ENCODE results near the gene PRKAG1.

The PRKAG1 gene

DNA sequence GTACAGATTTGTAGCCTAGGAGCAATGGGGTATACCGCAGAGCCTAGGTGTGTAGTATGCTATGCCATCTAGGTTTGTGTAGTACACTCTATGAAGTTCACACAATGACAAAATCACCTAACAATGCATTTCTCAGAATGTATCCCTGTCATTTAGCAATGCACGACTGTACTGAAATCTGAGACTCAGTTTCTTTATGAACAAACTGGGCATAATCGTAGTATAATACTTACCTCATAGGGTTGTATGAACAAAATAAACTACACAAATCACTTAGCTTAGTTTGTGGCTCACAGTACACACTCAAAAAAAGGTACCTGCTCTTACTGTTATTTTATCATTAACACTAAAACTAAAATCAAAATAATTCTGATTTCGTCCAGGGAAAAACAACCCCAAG lies 6.9 kb upstream of the PRKAG1 start:
- CTCF ChIA-PET: interaction anchor here (2.0 kb wide), 1 partner anchor 18 kb away, joined by 12 read pairs; no protein-coding TSS in a partner anchor

DNA sequence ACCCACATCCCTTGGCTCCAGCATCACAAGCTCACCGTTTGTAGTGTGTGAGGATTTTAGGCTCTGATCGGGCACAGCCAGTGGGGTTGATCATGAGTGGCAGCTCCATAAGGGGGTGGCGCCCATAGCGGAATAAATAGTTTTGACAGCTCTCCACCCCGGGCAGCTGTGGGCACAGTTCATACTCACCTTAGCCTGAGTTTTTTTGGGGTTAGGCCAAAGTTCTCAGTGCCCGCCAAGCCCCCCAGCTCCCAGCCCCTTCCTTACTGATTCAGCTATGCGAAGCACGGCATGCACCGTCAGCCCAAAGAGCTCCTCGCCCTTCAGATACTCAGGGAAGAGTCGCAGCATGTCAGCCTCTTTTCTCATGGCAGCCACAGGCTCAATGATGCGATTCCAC lies 6.0 kb upstream of the PRKAG1 start:
- no peak overlapping the region for H3K27ac ChIP-seq (ENCODE audit: extremely low read depth, low read depth, low read length)
- no peak for TF ChIP-seq SP7 (tag by site-specific recombination; IDR thresholded peaks at IDR 0.05)
- TF ChIP-seq, protein P1, sequence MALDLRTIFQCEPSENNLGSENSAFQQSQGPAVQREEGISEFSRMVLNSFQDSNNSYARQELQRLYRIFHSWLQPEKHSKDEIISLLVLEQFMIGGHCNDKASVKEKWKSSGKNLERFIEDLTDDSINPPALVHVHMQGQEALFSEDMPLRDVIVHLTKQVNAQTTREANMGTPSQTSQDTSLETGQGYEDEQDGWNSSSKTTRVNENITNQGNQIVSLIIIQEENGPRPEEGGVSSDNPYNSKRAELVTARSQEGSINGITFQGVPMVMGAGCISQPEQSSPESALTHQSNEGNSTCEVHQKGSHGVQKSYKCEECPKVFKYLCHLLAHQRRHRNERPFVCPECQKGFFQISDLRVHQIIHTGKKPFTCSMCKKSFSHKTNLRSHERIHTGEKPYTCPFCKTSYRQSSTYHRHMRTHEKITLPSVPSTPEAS (tag by site-specific recombination; IDR thresholded peaks at IDR 0.05): no peak
- no peak for TF ChIP-seq ZNF48 (tag by site-specific recombination; IDR thresholded peaks at IDR 0.05)
- TF ChIP-seq, protein P2, sequence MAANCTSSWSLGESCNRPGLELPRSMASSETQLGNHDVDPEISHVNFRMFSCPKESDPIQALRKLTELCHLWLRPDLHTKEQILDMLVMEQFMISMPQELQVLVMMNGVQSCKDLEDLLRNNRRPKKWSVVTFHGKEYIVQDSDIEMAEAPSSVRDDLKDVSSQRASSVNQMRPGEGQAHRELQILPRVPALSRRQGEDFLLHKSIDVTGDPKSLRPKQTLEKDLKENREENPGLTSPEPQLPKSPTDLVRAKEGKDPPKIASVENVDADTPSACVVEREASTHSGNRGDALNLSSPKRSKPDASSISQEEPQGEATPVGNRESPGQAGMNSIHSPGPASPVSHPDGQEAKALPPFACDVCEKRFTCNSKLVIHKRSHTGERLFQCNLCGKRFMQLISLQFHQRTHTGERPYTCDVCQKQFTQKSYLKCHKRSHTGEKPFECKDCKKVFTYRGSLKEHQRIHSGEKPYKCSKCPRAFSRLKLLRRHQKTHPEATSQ (tag by site-specific recombination; IDR thresholded peaks at IDR 0.05): no peak
- no peak for TF ChIP-seq ZNF223 (tag by site-specific recombination; IDR thresholded peaks at IDR 0.05)
- TF ChIP-seq, protein P3, sequence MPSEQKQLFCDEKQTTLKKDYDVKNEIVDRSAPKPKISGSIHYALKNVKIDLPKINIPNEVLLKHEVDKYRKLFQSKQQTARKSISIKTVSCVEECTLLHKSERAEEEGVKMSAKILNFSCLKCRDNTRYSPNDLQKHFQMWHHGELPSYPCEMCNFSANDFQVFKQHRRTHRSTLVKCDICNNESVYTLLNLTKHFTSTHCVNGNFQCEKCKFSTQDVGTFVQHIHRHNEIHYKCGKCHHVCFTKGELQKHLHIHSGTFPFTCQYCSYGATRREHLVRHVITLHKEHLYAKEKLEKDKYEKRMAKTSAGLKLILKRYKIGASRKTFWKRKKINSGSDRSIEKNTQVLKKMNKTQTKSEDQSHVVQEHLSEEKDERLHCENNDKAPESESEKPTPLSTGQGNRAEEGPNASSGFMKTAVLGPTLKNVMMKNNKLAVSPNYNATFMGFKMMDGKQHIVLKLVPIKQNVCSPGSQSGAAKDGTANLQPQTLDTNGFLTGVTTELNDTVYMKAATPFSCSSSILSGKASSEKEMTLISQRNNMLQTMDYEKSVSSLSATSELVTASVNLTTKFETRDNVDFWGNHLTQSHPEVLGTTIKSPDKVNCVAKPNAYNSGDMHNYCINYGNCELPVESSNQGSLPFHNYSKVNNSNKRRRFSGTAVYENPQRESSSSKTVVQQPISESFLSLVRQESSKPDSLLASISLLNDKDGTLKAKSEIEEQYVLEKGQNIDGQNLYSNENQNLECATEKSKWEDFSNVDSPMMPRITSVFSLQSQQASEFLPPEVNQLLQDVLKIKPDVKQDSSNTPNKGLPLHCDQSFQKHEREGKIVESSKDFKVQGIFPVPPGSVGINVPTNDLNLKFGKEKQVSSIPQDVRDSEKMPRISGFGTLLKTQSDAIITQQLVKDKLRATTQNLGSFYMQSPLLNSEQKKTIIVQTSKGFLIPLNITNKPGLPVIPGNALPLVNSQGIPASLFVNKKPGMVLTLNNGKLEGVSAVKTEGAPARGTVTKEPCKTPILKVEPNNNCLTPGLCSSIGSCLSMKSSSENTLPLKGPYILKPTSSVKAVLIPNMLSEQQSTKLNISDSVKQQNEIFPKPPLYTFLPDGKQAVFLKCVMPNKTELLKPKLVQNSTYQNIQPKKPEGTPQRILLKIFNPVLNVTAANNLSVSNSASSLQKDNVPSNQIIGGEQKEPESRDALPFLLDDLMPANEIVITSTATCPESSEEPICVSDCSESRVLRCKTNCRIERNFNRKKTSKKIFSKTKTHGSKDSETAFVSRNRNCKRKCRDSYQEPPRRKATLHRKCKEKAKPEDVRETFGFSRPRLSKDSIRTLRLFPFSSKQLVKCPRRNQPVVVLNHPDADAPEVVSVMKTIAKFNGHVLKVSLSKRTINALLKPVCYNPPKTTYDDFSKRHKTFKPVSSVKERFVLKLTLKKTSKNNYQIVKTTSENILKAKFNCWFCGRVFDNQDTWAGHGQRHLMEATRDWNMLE (tag by site-specific recombination; conservative IDR thresholded peaks at IDR 0.05; ENCODE audit: low read depth): no peak
- TF ChIP-seq ZNF302 (tag by site-specific recombination; IDR thresholded peaks at IDR 0.05; ENCODE audit: low read depth): no peak
- no peak for TF ChIP-seq GLI2 (tag by site-specific recombination; IDR thresholded peaks at IDR 0.05; ENCODE audit: borderline replicate concordance, low read depth)
- TF ChIP-seq ZNF792 (tag by site-specific recombination; IDR thresholded peaks at IDR 0.05): no peak
- TF ChIP-seq ZNF585B (tag by site-specific recombination; IDR thresholded peaks at IDR 0.05): no peak
- TF ChIP-seq ZNF2 (tag by site-specific recombination; IDR thresholded peaks at IDR 0.05): no peak
- TF ChIP-seq ZNF501 (tag by site-specific recombination; IDR thresholded peaks at IDR 0.05): no peak
- TF ChIP-seq GLI4 (tag by site-specific recombination; IDR thresholded peaks at IDR 0.05): no peak
- CTCF ChIA-PET: interaction anchor here (0.8 to 2.0 kb wide), 3 partner anchors 19 to 37 kb away, joined by 3 to 12 read pairs (median 3); no protein-coding TSS in a partner anchor
- H3K4me1 ChIP-seq (ENCODE audit: control insufficient read depth, insufficient read depth, low read length): no peaks in the 10 kb centered on the region; the same call in 1 of the 2 replicates
- no peak overlapping the region for H3K4me3 ChIP-seq (ENCODE audit: low read depth, low read length)
- peaks cover 19 to 85% of the 10 kb centered on the region in 2 experiments for H3K36me3 ChIP-seq (ENCODE audit: control insufficient read depth in 2 of 2, insufficient read depth in 1 of 2, low read length in 2 of 2)
- POLR2A ChIA-PET: interaction anchor here (1.1 kb wide), 1 partner anchor 8 kb away, joined by 3 read pairs; no protein-coding TSS in a partner anchor
- H3K9me3 ChIP-seq (ENCODE audit: control insufficient read depth, insufficient read depth, low read depth, low read length): no peaks in the 10 kb centered on the region

More for the DNA sequence above, 6.9 kb upstream of the PRKAG1 start:
- Histone ChIP-seq H3K36me3 (ENCODE audit: control insufficient read depth in 2 of 2, insufficient read depth in 1 of 2, low read length in 2 of 2) (peaks cover 23 to 94% of the 10 kb centered on the region in 2 experiments), H3K9me3 (ENCODE audit: control insufficient read depth, insufficient read depth, low read depth, low read length) (no peaks in the 10 kb centered on the region), H3K4me3 (ENCODE audit: low read depth, low read length) (no peak overlapping the region), H3K4me1 (ENCODE audit: control insufficient read depth, insufficient read depth, low read length) (no peaks in the 10 kb centered on the region), H3K27ac (ENCODE audit: extremely low read depth, low read depth, low read length) (no peak overlapping the region)
- POLR2A ChIA-PET: no interaction called here
- TF ChIP-seq, protein P4, sequence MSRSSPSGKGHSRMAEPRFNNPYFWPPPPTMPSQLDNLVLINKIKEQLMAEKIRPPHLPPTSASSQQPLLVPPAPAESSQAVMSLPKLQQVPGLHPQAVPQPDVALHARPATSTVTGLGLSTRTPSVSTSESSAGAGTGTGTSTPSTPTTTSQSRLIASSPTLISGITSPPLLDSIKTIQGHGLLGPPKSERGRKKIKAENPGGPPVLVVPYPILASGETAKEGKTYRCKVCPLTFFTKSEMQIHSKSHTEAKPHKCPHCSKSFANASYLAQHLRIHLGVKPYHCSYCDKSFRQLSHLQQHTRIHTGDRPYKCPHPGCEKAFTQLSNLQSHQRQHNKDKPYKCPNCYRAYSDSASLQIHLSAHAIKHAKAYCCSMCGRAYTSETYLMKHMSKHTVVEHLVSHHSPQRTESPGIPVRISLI (tag by site-specific recombination; IDR thresholded peaks at IDR 0.05): no peak
- no peak for TF ChIP-seq ZNF184 (tag by site-specific recombination; IDR thresholded peaks at IDR 0.05)
- TF ChIP-seq FEZF1 (tag by site-specific recombination; IDR thresholded peaks at IDR 0.05): no peak
- TF ChIP-seq ZNF302 (tag by site-specific recombination; IDR thresholded peaks at IDR 0.05; ENCODE audit: low read depth): no peak
- TF ChIP-seq, protein P5, sequence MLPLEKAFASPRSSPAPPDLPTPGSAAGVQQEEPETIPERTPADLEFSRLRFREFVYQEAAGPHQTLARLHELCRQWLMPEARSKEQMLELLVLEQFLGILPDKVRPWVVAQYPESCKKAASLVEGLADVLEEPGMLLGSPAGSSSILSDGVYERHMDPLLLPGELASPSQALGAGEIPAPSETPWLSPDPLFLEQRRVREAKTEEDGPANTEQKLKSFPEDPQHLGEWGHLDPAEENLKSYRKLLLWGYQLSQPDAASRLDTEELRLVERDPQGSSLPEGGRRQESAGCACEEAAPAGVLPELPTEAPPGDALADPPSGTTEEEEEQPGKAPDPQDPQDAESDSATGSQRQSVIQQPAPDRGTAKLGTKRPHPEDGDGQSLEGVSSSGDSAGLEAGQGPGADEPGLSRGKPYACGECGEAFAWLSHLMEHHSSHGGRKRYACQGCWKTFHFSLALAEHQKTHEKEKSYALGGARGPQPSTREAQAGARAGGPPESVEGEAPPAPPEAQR (tag by site-specific recombination; IDR thresholded peaks at IDR 0.05): no peak
- no peak for TF ChIP-seq SCRT1 (tag by site-specific recombination; IDR thresholded peaks at IDR 0.05; ENCODE audit: borderline replicate concordance)
- TF ChIP-seq ZNF157 (tag by site-specific recombination; IDR thresholded peaks at IDR 0.05): no peak
- no peak for TF ChIP-seq ZNF341 (tag by site-specific recombination; IDR thresholded peaks at IDR 0.05; ENCODE audit: low read depth)
- no peak for TF ChIP-seq ZBTB8A (tag by site-specific recombination; IDR thresholded peaks at IDR 0.05)
- no peak for TF ChIP-seq ZEB2 (tag by site-specific recombination; IDR thresholded peaks at IDR 0.05)
- no peak for TF ChIP-seq ZNF658 (tag by site-specific recombination; IDR thresholded peaks at IDR 0.05)
- TF ChIP-seq ZNF426 (tag by site-specific recombination; IDR thresholded peaks at IDR 0.05): no peak
- TF ChIP-seq ZNF529 (tag by site-specific recombination; IDR thresholded peaks at IDR 0.05; ENCODE audit: insufficient replicate concordance): no peak
- no peak for TF ChIP-seq MEIS1 (CRISPR knock-in tag; IDR thresholded peaks at IDR 0.05; ENCODE audit: borderline replicate concordance)
- no peak for TF ChIP-seq ZNF174 (tag by site-specific recombination; IDR thresholded peaks at IDR 0.05)

Measured in HEK293 (cell line).